ENCODE data around the gene TMEM176B.
"Not testable (repeated sequence)": the region's sequence is repeated elsewhere in the genome, so short reads cannot be mapped to it uniquely, and the experiment has no call there.

Gene TMEM176B

DNA sequence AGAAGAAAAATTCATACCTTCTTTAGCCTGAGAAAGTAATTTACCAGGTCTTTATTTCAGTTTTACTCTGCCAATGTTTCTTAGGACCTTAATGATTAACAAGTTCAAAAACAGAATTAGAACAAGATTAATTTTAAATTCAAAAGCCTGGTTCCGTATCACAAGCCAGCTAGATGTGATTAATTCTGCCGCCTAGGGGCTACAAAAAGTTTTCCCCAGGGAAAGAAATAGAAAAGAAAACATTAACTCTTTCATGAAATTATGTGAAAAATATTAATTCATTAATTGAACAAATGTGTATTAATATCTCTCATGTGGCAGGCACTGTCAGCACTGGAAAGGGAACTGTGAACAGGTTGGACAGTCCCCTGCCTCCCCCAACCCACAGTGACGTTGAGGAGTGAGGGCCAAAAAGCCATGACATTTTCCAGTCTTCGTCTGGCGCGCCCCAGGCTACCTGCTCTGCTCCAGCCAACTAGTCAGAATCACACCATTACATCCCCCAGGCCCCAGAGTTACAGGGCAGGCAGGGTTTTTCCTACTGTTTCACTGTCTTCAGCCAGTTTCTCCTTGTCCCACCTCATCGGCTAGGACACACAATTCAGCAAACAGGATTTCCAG is 20.5 kb upstream of the TMEM176B start:
- no peak for DNase-seq

- DNase-seq = no peak
Measured at GRCh38 chr7:150820148-150820547, 20.0 kb upstream of the TMEM176B start.

GRCh38 chr7:150818971-150819370 is 18.8 kb upstream of the TMEM176B start:
- DNase-seq = no peak

DNA sequence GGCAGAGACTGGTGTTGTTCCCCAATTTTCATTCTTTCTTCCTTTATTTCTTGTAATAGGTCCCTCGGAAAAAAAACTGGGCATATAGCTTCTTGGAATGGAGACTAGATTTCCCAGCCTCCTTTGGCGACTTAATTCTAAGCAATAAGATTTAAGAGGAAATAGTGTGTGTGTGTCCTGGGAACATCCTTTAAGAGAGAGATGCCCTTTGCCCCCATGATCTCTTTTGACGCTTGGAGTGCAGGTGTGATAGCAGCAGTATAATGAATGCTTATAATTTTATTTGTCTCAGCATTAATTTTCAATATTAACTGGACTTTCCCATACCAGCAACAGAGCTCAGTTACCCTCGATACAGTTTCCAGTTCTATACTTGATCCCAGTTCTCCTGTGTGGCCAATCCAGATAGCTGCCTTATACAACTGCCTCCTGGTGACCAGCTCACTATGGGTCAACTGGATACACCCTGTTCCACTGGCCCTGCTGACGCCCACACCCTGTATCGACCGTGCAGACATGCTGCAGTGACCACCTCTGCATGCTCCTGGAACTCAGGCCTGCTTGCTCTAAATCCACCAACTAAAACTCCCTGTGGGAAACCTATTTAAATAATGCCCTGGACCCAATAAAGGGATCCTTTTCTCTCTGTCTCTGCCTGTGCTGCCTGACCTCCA is 14.3 kb upstream of the TMEM176B start:
- DNase-seq = no peak

DNA sequence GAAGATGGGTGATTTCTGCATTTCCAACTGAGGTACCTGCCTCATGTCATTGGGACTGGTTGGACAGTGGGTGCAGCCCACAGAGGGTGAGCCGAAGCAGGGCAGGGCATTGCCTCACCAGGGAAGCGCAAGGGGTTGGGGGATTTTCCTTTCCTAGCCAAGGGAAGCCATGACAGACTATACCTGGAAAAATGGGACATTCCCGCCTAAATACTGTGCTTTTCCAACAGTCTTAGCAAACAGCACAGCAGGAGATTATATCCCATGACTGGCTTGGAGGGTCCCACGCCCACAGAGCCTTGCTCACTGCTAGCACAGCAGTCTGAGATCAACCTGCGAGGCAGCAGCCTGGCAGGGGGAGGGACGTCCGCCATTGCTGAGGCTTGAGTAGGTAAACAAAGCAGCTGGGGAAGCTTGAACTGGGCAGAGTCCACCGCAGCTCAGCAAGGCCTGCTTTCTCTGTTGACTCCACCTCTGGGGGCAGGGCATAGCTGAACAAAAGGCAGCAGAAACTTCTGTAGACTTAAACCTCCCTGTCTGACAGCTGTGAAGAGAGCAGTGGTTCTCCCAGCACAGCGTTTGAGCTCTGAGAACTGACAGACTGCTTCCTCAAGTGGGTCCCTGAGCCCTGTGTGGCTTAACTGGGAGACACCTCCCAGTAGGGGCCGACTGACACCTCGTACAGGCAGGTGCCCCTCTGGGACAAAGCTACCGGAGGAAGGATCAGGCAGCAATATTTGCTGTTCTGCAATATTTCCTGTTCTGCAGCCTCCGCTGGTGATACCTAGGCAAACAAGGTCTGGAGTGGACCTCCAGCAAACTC is 7.7 kb upstream of the TMEM176B start:
- not testable (repeated sequence) for DNase-seq

GRCh38 chr7:150806863-150807262 is 6.7 kb upstream of the TMEM176B start:
- no peak for DNase-seq

DNA sequence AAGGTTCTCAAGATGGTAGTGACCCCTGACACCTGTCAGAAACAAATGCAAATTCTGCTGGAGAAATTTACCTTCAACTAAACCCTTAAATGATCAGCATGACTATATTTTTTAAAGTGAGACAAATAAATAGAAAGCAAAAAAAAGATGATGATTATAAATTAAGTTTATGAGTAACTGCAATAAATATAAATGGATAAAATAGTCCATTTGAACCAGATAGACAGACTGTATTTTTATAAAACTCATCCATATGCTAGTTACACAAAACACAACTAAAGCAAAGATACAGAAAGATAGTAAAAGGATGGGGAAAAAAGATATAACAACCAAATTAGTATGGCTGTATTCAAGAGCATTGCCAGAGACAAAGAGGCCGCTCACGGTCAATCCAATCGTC is 6.3 kb upstream of the TMEM176B start:
- no peak for DNase-seq

DNA sequence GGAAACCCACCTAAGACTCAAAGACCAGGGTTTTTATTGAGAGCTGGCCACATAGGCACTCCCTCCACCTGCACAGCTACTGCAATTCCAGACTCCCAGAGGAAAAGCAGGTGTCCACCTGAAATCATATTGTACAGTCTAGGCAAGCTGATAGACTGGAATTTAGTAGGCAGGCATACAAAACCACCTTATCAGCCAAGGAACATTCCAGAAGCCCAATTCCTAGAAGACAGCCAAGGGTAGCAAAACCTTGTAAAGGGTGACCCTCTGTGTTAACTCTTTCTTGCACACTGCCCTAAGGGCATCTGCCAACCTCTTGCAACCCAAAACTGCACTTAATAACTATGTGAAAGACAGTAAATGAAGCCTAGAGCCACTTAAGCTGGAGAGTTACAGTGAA is 5.7 kb upstream of the TMEM176B start:
- no peak for DNase-seq

- DNase-seq = no peak
Measured at GRCh38 chr7:150804802-150805201, 4.6 kb upstream of the TMEM176B start.

DNA sequence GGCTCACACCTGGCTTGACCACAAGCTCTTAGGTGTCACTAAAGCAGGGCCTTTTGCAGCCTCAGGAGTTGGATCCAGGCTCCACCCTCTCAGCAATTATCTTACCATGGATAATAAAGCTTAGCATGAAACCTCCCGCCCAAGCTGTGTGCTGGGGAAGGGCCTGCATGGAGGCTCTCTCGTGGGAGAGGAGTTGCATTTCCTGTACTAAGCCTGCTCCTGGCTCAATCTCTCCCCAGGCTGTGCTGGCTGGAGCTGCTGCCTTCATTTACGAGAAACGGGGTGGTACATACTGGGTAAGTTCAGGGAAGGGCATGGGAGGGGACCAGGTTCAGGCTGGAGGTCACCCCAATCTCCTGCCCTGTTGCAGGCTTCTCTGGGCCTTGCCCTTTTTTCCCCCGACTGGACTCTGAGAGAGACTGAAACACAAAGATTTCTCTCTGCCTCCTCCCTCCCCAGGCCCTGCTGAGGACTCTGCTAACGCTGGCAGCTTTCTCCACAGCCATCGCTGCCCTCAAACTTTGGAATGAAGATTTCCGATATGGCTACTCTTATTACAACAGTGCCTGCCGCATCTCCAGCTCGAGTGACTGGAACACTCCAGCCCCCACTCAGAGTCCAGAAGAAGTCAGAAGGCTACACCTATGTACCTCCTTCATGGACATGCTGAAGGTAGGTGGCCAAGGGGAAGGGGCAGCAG is 3.1 kb upstream of the TMEM176B start:
- DNase-seq = no peak

DNA sequence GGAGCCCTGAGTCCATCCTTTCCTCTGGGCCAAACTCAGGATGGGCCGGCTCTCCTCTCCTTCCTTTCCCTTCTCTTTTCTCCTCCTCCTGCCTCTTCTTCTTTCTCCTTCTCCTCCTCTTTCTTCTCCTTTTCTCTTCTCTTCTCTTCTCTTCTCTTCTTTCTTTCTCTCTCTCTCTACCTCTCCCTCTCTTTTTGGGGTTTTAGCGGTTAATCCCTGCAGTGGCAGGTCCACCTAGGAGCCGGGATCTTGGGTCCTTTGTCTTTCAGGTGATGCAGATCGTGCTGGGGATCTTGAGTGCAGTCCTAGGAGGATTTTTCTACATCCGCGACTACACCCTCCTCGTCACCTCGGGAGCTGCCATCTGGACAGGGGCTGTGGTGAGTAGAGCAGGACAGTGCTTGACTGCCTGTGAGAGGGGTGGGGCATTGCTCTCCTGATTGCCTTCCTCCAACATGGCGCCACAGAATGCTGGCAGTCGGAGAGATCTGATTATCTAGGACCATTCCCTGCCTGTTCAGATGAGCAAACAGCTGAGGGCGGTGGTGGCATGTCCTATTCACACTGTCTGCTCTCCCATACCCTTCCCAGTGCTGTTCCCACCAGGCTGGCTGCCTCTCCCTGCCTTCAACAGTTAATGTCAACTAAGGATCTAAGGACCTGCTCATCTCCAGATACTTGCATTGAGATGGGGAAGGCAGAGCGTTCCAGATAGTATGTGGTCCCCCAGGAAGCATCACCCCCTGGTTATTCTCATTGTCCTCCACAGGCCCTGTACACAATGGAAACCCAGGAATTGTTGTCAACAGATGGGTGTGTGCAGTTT is 2.0 kb upstream of the TMEM176B start:
- no peak for DNase-seq

DNA sequence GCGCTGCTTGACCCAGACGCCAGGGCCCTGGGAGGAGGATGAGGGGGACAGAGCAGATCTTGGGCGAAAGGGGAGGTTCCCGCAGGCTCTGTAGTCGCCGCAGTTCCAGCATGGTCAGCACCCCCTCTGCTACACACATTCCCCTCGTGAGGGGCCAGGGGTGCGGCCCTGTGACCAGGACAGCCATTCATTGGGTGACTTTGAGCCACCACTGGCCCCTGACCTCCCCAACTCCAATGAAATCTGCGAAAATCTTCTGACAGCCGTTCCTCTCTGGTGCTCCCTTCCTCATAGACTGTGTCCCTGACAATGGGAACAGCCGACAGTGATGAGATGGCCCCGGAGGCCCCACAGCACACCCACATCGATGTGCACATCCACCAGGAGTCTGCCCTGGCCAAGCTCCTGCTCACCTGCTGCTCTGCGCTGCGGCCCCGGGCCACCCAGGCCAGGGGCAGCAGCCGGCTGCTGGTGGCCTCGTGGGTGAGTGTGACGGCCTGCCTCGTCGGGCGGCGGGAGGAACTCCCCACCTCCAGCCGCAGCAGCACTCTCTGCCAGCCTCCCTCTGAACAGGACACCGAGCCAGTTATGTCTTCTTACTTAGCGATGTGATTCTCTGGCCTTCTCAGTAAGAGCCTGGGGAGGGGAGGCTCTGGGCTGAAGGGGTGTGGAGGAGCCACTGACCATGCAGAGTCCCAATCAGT is 1.2 kb upstream of the TMEM176B start:
- DNase-seq = no peak

DNA sequence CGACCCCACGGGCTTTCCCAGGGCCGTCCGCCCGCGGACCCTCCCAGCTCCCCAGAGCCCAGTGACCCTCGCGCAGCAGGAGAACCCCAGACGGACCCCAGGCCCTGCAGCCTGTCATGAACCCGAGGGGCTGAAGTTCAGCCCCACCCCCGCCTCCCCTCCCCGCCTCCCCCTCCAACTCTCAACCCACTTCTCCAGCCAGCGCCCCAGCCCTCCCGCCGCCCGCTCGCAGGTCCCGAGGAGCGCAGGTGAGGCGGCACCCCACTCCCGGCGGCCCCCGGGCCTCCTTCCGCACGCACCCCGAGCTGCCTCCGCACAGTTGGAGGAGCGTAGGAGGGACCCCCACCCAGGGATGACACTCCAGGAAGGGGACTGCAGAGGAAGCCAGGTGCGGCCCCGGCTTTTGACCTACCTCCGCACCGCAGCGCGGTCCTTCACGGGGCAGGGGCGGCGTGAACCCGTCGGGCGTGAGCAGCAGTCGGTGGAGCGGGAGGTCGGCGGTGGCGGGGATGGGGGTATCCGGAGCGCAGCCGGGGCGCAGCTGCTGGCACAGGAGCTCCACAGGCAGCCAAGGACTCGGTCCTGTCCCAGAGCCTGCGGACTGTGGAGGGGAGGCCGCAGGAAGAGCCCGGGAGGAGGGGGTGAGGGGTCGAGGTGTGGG is 547 bp upstream of the TMEM176B start, which contains the start of gene TMEM176A:
TMEM176A (plus strand) TSS at position 189 of the 661 bp plus-strand sequence. CDS start 782 bp downstream, outside the sequence.
- no peak for DNase-seq

DNA sequence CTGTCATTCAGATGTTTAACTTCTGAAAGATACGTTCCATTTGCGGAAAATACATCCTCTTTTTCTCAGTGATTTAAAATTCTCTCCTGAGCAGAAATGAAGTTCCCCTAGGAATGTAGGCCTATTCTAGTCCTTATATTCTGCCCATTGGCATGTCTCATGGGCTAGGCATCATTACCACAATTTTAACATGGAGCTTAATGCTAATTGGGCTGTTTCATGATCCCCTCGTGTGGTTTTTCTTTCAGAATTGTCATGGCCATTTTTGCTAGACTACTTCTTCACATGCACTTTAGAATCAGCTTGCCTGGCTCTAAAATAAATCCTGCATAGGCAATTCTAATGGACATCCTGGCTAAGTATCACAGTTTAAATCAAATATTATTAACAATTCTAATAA is 1.0 kb downstream of the TMEM176B start:
- no peak for DNase-seq

GRCh38 chr7:150797661-150798060 is 2.5 kb downstream of the TMEM176B start:
- no peak for DNase-seq

DNA sequence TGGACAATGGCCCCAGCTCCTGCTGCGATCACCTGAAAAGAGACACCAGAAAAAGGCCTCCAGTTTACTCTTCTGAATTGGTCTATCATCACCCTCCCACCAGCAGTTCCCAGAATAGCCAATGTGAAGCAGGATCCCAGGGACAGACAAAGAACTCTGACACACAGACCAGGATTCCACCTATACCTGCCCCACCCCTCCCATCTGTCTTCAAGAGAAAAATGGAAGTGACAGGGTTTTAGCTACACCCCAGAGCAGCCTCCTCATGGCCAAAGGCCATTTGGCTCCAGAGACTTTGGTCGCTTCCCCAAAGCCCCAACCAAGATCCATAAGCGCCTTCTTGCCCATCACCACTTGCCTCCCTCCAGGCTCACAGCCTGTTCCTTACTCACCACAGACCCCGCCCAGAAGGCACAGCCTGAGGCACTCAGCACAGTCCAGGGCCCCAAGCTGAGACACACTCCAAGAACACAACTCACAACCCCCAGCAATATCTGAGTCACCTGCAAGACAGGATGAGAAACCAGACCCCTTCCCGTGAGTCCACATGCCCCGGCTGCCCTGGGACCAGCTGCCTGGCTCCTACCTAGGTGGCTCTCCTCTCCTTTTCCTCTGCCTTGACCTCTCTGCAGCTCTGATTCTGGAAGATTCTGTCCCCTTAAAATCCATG is 6.5 kb downstream of the TMEM176B start:
- DNase-seq = no peak

GRCh38 chr7:150791746-150792452 is 8.3 kb downstream of the TMEM176B start:
- no peak for DNase-seq

DNA sequence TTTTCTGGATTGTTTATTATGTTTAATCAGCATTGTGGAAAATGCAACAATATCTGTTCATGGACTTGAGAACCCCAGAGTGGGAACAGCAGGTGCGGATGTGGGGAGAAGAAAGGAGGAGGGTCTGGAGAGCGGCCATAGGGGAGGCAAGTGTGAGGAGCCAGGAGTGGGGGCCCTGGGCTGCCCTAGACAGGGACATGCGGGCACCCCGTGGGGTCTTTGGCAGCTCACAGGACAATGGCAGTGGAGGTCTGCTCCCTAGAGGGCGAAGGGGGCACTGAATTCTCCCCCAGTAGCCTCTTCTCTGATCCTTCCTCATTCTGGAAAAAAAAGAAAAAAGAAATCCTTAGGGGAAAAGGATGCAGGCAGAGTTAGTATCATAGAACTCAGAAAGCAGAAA is 8.9 kb downstream of the TMEM176B start:
- DNase-seq = no peak

GRCh38 chr7:150790416-150791075 is 9.6 kb downstream of the TMEM176B start:
- no peak for DNase-seq

All from right forelimb (tissue), 1 donor.